HL-60 (cell line): ENCODE results near the gene PUM2.

Source experiments
- DNase-seq, 2 experiments: peaks; one replicate each; pipeline ENCODE4 v3.0.0-alpha.2; 2010 to 2020; ENCODE audit warnings: low read depth in 1 of 2, low spot score in 1 of 2
- H3K27ac ChIP-seq: fragments of 250-450 bp; sonication (Bioruptor Pico); replicated peaks from 2 replicates; pipeline ENCODE4 v1.5.1; 2020; ENCODE audit warnings: mild to moderate bottlenecking, moderate library complexity
- H3K27me3 ChIP-seq: fragments of 250-450 bp; sonication (Bioruptor Pico); 2 replicates; pipeline ENCODE4 v1.5.1; 2021; ENCODE audit warnings: mild to moderate bottlenecking, moderate library complexity; ENCODE audit not compliant: insufficient read depth, poor library complexity, severe bottlenecking
- H3K4me3 ChIP-seq: replicated peaks from 2 replicates; pipeline ENCODE4 v1.5.1; 2011; ENCODE audit warnings: mild to moderate bottlenecking, control low read depth, low read length; ENCODE audit not compliant: insufficient read depth
- GABPA ChIP-seq: IDR thresholded peaks from 2 replicates; pipeline ENCODE4 v1.6.1; 2012; ENCODE audit warnings: low read depth
- POLR2AphosphoS5 ChIP-seq: IDR thresholded peaks from 2 replicates; pipeline ENCODE4 v1.6.1; 2012; ENCODE audit warnings: low read depth
- SPI1 ChIP-seq: IDR thresholded peaks from 2 replicates; pipeline ENCODE4 v1.6.1; 2012; ENCODE audit warnings: low read depth, mild to moderate bottlenecking, borderline replicate concordance
- TF ChIP-seq, protein P1 (sequence below): IDR thresholded peaks from one replicate; pipeline ENCODE4 v1.5.1; 2011; ENCODE audit warnings: low read length, control low read depth, inconsistent platforms; ENCODE audit not compliant: insufficient read depth
- TF ChIP-seq, protein P2 (sequence below): IDR thresholded peaks from 2 replicates; pipeline ENCODE4 v1.6.1; 2012; ENCODE audit warnings: low read depth; ENCODE audit not compliant: insufficient replicate concordance

Gene PUM2

GRCh38 chr2:20212459-20212870 lies 138.2 kb downstream of the PUM2 start:
- TF ChIP-seq POLR2AphosphoS5: no peak
- no peak for TF ChIP-seq GABPA
- TF ChIP-seq SPI1: no peak
- TF ChIP-seq, protein P1, sequence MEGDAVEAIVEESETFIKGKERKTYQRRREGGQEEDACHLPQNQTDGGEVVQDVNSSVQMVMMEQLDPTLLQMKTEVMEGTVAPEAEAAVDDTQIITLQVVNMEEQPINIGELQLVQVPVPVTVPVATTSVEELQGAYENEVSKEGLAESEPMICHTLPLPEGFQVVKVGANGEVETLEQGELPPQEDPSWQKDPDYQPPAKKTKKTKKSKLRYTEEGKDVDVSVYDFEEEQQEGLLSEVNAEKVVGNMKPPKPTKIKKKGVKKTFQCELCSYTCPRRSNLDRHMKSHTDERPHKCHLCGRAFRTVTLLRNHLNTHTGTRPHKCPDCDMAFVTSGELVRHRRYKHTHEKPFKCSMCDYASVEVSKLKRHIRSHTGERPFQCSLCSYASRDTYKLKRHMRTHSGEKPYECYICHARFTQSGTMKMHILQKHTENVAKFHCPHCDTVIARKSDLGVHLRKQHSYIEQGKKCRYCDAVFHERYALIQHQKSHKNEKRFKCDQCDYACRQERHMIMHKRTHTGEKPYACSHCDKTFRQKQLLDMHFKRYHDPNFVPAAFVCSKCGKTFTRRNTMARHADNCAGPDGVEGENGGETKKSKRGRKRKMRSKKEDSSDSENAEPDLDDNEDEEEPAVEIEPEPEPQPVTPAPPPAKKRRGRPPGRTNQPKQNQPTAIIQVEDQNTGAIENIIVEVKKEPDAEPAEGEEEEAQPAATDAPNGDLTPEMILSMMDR: no peak
- TF ChIP-seq, protein P2, sequence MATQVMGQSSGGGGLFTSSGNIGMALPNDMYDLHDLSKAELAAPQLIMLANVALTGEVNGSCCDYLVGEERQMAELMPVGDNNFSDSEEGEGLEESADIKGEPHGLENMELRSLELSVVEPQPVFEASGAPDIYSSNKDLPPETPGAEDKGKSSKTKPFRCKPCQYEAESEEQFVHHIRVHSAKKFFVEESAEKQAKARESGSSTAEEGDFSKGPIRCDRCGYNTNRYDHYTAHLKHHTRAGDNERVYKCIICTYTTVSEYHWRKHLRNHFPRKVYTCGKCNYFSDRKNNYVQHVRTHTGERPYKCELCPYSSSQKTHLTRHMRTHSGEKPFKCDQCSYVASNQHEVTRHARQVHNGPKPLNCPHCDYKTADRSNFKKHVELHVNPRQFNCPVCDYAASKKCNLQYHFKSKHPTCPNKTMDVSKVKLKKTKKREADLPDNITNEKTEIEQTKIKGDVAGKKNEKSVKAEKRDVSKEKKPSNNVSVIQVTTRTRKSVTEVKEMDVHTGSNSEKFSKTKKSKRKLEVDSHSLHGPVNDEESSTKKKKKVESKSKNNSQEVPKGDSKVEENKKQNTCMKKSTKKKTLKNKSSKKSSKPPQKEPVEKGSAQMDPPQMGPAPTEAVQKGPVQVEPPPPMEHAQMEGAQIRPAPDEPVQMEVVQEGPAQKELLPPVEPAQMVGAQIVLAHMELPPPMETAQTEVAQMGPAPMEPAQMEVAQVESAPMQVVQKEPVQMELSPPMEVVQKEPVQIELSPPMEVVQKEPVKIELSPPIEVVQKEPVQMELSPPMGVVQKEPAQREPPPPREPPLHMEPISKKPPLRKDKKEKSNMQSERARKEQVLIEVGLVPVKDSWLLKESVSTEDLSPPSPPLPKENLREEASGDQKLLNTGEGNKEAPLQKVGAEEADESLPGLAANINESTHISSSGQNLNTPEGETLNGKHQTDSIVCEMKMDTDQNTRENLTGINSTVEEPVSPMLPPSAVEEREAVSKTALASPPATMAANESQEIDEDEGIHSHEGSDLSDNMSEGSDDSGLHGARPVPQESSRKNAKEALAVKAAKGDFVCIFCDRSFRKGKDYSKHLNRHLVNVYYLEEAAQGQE: no peak
- no peak overlapping the region for H3K27ac ChIP-seq
- H3K4me3 ChIP-seq: no peak overlapping the region
- no peaks in the 10 kb centered on the region for H3K27me3 ChIP-seq
- no peak for DNase-seq

DNA sequence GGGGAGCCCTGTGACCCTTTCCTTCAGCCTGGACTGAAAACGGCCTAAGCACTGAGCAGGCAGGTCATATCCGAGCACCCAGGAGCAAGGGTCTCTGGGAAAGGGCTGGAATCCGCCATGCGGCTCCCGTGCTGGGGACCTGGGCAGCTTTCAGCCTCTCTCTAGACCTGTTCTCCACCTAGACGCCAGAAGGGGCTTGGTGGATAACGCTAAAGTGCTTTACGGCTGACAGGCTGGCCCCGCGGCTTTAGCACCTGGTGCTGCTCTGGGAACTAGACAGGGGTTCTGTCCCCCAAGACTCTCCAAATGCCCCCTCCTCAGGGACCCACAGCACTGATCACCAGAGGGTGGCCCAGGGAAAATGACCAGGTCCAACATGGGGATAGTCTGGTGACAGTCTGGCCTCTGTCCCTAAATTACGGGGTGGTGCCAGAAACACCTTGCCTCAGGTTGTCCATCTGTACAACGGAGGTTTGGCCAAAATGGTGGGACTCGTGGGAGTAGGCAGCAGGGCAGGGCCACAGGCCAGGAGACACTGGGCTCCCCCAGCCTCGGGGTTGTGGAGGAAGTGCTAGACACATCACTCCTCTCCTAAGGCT lies 138.7 kb downstream of the PUM2 start:
- TF ChIP-seq GABPA (no peak), POLR2AphosphoS5 (no peak)
- TF ChIP-seq, protein P2: no peak
- TF ChIP-seq, protein P1: no peak
- DNase-seq: no peak
- no peak overlapping the region for H3K27ac ChIP-seq
- no peak overlapping the region for H3K4me3 ChIP-seq
- H3K27me3 ChIP-seq: no peaks in the 10 kb centered on the region

DNA sequence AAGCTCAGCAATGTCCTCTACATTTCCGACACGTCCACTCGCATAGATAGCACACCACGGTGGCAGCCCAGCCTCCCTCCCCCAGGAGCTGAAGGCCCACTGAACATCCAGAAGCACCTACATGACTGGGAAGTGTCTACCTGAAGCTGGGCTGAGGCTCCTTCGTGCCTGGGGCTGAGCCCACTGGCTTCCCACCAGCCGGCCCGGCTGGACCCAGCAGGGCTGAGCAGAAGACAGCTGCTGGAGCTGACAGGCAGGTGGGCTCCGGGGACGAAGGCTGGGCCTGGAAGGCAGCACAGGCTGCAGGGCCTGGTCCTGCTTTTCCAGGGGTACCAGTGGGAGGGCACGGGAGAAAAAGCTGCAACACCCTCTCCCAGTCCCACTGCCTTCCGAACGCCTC lies 139.2 kb downstream of the PUM2 start:
- TF ChIP-seq, protein P1: no peak
- no peak for TF ChIP-seq GABPA
- TF ChIP-seq POLR2AphosphoS5: no peak
- no peak for TF ChIP-seq SPI1
- TF ChIP-seq, protein P2: no peak
- Histone ChIP-seq H3K27ac (no peak overlapping the region), H3K4me3 (no peak overlapping the region), H3K27me3 (no peaks in the 10 kb centered on the region)
- DNase-seq: no peak
